ENCODE data around the gene MPST.
A peak's percentile ranks its signal among the peaks of the same experiment; 100 is the strongest.
"Not testable (repeated sequence)": the region's sequence is repeated elsewhere in the genome, so short reads cannot be mapped to it uniquely, and the experiment has no call there.

MPST gene

DNA sequence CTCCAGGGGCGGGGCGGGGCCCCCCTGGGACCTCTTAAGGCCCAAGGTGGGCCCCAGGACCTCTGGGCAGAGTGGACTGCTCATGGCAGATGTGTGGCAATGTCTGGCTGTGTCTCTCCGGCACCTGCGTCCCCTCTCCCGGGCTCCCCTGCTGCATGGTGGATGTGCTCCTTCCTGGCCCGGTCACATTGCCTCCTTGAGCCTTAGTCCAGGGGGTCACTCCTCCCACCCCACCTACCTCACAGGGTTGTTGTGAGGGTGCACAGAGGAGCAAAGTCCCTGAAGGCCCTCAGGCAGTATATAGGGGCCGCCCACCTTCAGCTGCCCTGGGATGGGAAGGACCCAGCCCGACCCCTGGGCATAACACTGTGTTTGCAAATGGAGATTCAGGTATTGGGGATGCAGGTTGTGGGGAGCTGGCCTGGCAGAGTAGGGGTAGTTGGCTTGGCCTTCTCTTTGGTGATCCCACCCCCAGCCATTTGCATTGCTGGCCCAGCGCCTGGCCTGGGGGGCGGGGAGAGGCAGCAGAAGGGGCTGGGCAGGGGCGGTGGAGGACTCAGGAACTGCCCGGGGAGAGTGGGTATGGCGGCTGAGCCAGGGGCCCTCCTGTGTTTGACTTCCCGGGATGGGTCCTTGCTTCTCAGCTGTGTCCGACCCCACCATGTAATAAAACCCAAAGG, 43.3 kb downstream of the MPST start:
- no peak for DNase-seq

DNA sequence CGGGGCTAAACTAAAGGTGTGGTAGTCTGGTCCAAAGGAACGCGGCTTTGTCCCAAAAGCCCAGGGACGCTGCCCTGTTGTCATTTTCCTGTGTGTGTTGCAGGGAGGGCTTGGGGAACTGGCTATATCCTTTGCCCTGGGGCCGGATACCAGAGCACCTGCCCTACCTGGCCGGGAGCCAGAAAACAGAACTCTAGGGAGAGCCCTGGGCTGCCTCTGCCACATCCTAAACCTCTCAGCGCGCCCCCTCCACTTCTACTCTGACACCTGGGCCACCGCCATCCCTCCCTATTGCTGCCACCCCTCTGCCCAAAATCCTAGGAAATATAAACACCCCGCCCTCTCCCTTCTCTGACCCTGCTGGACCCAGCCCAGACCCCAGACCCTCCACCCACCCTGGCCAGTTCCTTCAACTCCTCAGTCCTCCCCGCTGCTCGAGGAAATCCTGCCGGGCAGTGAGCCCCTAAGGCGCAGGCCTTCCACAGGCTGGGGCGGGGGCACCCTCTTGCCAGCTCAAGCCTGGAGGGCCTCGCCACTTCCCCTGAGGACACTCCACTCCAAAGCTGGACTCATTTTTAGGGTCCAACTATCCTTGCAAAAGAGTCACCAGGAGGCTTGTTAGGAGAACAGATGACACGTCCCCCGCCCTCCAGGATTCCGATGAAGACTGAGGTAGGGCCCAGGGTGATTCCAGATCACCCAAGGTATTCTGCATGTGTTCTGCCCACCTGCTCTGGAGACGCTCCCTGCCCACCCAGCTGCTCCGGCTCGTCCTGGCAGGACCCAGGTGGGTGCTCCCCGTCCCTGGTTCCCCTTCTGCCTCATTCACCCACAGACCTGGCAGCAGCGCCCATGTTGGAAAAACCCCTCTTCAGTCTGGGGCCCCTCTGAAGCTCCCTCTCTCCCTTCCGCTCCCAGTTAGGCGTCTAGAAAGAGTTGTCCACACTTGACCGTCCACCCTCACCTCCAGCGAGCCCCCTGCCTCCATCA, 44.2 kb downstream of the MPST start:
- no peak for DNase-seq

- no peak for DNase-seq
These were observed 45.0 kb downstream of the MPST start for GRCh38 chr22:37064553-37064952.

GRCh38 chr22:37065180-37065579, 45.6 kb downstream of the MPST start:
- DNase-seq = no peak

- no peak for DNase-seq
These were observed 46.4 kb downstream of the MPST start for GRCh38 chr22:37065961-37066360.

- no peak for DNase-seq
These were observed 47.9 kb downstream of the MPST start for GRCh38 chr22:37067428-37067827.

DNA sequence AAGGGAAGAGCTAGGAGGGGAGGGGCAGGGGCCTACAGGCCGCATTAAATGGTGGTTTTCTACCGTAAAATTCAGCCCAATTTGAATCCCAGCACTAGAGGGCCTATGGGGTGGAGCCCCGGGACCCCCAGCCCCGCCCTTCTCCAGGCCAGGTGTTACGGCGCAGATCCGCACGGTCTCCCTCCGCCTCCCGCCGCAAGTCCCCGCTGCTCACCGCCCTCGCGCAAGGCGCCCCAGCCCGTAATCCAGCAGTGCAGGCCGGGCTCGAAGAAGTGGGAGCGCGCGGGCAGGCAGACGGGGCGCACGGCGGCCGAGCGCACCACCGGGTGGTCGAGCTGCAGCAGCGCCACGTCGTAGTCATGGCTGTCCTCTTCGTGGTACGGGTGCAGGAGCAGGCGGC, 49.3 kb downstream of the MPST start:
- DNase-seq = no peak

GRCh38 chr22:37069319-37069718, 49.8 kb downstream of the MPST start:
- no peak for DNase-seq

GRCh38 chr22:37069719-37070118, 50.2 kb downstream of the MPST start:
- no peak for DNase-seq

GRCh38 chr22:37070334-37070733, 50.8 kb downstream of the MPST start:
- DNase-seq = no peak

GRCh38 chr22:37070744-37071143, 51.2 kb downstream of the MPST start:
- no peak for DNase-seq

DNA sequence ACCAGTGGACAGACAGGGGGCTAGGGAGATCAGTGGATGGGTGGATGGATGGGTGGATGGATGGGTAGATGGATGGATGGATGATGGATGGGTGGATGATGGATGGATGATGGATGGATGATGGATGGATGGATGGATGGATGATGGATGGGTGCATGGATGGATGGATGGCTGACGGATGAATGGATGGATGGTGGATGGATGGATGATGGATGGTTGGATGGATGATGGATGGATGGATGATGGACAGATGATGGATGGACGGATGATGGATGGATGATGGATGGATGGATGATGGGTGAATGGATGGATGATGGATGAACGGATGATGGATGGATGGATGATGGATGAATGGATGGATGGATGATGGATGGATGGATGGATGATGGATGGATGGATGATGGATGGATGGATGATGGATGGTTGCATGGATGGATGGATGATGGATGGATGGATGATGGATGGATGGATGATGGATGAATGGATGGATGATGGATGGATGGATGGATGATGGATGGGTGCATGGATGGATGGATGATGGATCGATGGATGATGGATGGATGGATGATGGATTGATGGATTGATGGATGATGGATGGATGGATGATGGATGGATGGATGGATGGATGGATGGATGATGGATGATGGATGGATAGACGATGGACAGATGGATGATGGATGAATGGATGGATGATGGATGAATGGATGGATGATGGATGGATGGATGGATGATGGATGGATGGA, 52.5 kb downstream of the MPST start:
- DNase-seq = not testable (repeated sequence)

DNA sequence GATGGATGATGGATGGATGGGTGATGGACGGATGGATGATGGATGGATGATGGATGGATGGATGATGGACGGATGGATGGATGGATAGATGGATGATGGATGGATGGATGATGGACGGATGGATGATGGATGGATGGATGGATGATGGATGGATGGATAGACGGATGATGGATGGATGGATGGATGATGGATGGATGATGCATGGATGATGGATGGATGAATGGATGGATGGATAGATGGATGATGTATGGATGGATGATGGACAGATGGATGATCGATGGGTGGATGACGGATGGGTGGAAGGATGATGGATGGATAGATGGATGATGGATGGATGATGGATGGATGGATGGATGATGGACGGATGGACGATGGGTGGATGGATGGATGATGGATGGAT, 53.1 kb downstream of the MPST start:
- DNase-seq = no peak

DNA sequence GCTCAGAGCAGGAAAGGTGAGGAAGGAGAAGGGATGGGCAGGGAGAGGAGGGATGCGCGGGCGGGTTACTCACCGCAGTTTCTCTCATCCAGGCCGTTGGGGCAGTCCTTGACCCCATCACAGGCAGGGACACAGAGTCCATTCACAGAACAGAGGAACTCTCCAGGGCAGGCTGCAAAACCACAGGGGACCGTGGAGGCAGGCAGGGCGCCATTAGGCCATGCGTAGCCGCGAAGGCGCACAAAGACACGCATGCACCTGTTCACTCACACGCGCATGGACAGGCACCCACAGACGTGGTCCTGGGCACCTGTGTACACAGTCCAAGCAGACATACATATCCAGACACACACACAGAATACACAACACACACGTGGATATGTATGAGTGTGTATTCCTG, 55.0 kb downstream of the MPST start:
- no peak for DNase-seq

DNA sequence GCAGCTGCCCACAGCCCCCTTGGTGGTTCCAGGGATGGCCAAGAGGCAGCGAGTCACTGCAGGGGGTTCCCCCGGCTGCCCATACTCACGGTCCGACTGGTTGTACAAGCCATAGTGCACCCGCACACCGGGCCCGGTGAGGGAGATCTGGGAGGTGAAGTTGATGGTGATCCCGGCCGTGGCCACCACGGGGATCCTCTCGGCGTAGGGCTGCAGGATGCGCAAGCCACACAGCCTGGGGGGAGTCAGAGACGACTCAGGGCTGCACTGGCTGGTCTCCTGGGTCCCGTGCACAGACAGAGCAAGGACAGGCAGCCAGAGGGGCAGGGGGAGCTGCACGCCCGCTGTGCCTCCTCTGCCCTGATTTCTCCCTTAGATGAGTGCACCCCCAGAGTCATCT, 55.5 kb downstream of the MPST start:
- DNase-seq = no peak

DNA sequence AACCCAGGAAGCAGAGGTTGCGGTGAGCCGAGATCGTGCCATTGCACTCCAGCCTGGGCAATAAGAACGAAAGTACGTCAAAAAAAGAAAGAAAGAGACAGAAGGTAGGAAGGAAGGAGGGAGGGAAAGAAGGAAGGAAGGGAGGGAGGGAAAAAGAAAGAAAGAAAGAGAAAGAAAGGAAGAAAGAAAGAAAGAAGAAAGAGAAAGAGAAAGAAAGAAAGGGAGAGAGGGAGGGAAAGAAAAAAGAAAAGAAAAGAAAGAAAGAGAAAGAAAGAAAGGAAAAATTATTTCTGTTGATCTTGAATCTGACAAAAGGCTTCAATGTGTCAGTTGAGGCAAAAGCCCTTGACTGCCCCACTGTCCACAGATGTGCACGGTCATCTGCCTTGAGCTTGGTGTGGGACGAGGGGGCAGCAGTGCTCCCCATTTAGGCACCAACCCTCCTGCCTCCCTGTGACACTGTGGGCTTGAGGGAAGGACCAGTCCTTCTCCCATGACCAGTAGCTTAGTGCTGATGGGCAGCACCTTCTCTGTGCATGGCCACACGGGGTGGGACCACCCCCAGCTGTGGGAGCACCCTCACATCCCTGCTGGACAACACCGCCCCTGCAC, 56.4 kb downstream of the MPST start:
- no peak for DNase-seq

DNA sequence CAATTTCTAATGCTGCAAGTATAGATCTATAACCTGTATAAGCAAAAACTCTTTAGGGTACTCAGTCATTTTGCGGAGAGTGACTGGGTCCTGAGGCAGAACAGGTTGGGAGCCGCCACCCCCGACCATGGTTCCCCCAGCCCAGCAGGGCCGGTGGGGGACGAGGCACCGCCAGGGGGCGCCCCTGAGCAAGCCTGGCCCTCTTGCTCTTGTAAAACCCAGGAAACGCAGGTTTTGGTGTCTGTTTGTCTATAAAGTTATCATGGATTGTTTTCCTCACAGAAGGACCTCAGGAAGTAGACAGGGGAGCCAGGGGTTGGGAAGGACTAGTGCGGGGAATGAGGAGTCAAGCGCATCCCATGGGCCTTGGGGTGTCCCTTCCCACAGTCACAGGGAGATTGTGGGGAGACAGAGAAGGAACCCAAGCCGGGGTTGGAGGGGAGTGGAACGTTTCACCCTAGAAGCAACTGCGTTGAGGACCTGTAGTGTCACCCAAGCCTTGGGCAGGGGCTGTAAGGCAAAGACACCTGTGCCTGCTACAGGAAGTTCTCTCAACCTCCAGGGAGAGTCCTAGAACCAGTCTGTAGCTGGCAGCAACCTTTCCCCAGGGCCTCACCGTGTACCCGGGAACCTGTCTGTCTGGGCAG, 58.4 kb downstream of the MPST start:
- peak; percentile 76 to 83 for DNase-seq

GRCh38 chr22:37079158-37079557, 59.6 kb downstream of the MPST start:
- no peak for DNase-seq

Measured in CD4-positive, alpha-beta T cell treated with Interleukin-1 beta for 1 hour (primary cell).